PFSK-1 (cell line): ENCODE data around the gene DESI2.

ENCODE experiments used
- FOXP2 ChIP-seq: optimal IDR thresholded peaks from 2 replicates; pipeline ENCODE3; 2011; ENCODE audit warnings: borderline replicate concordance, control low read depth, inconsistent platforms; ENCODE audit not compliant: insufficient read depth; ENCODE audit errors: extremely low read length, extremely low read depth
- POLR2AphosphoS5 ChIP-seq: IDR thresholded peaks from 2 replicates; pipeline ENCODE4 v1.6.1; 2012; ENCODE audit warnings: low read depth, mild to moderate bottlenecking, control low read depth, low read length, moderate library complexity
- SIN3A ChIP-seq: IDR thresholded peaks from 2 replicates; pipeline ENCODE4 v1.6.1; 2012; ENCODE audit warnings: mild to moderate bottlenecking, low read length, moderate library complexity, borderline replicate concordance; ENCODE audit not compliant: insufficient read depth
- TAF1 ChIP-seq: IDR thresholded peaks from 2 replicates; pipeline ENCODE4 v1.6.1; 2012; ENCODE audit warnings: low read length, control low read depth, borderline replicate concordance; ENCODE audit not compliant: insufficient read depth
- TF ChIP-seq, protein P1 (sequence below), 2 experiments: IDR thresholded peaks; 2 replicates each; pipeline versions ENCODE4 v1.6.1 to v1.8.0; 2011 to 2012; ENCODE audit warnings: low read depth in 2 of 2, low read length in 2 of 2, control low read depth in 1 of 2, inconsistent platforms in 1 of 2, mild to moderate bottlenecking in 1 of 2, moderate library complexity in 1 of 2; ENCODE audit not compliant: insufficient read depth in 1 of 2

DESI2 gene

DNA sequence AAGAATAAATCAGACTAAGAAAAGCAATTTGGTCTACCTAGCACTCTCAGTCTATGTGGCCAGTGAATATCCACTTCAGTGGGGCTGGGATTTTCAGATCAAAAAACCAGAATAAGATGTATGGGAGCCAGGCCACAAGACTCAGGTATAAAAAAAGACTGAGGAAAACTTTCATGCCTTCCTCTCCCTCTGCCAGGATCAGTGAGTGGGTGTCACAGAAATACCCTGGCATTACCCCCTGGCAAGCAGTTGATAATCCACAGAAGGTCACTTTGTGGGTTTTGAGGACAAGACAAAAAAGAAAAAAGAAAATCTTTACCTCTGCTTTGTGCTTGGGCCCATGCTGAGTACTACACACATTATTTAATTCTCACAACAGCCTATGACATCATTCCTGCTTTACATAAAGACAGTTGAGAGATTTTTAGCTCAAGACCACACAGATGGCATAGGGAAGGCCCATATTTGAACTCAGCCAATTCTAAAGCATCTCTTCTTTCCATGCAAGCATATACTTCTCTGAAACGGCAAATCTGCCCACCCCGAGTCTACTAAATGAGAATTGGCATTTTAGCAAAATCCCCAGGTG is 57.6 kb downstream of the DESI2 start:
- TF ChIP-seq POLR2AphosphoS5 (no peak), FOXP2 (no peak), TAF1 (no peak), SIN3A (no peak)
- TF ChIP-seq, protein P1, sequence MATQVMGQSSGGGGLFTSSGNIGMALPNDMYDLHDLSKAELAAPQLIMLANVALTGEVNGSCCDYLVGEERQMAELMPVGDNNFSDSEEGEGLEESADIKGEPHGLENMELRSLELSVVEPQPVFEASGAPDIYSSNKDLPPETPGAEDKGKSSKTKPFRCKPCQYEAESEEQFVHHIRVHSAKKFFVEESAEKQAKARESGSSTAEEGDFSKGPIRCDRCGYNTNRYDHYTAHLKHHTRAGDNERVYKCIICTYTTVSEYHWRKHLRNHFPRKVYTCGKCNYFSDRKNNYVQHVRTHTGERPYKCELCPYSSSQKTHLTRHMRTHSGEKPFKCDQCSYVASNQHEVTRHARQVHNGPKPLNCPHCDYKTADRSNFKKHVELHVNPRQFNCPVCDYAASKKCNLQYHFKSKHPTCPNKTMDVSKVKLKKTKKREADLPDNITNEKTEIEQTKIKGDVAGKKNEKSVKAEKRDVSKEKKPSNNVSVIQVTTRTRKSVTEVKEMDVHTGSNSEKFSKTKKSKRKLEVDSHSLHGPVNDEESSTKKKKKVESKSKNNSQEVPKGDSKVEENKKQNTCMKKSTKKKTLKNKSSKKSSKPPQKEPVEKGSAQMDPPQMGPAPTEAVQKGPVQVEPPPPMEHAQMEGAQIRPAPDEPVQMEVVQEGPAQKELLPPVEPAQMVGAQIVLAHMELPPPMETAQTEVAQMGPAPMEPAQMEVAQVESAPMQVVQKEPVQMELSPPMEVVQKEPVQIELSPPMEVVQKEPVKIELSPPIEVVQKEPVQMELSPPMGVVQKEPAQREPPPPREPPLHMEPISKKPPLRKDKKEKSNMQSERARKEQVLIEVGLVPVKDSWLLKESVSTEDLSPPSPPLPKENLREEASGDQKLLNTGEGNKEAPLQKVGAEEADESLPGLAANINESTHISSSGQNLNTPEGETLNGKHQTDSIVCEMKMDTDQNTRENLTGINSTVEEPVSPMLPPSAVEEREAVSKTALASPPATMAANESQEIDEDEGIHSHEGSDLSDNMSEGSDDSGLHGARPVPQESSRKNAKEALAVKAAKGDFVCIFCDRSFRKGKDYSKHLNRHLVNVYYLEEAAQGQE (IDR thresholded peaks at IDR 0.05; ENCODE audit: insufficient read depth in 1 of 2, low read depth in 2 of 2, low read length in 2 of 2): no peak

DNA sequence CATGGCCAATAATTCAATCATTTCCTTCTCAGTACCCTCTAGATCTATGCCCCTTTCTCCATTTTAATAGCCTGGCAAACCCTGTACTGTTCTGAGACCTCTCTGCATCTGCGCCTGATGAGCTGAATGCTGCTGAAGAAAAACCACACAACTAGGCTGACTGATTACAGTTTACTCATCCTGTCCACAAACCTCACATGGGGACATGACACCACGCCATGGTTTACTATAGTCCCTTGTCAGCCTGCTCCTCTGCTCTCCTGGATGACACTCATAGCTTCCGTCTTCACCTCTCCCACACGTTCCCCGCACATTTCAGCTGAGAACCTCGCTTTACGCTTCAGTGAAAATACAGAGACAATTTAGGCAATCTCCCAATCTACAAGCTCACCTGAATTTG is 59.7 kb downstream of the DESI2 start:
- no peak for TF ChIP-seq SIN3A
- TF ChIP-seq FOXP2: no peak
- TF ChIP-seq, protein P1 (IDR thresholded peaks at IDR 0.05; ENCODE audit: insufficient read depth in 1 of 2, low read depth in 2 of 2, low read length in 2 of 2): no peak
- TF ChIP-seq POLR2AphosphoS5: no peak

DNA sequence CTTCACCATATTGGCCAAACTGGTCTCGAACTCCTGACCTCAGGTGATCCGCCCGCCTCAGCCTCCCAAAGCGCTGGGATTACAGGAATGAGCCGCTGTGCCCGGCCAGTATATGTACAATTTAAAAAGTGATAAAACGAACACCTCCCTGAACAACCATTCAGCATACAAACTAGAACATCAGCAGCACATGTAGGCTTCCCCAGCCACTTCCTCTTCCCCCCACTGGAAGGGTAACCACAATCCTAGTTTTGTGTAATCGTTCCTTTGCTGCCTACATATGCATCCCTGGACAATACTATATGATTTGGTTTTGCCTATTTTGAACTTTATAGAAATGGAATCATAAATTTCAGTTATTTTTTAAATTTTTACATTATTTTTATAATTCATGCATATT is 60.4 kb downstream of the DESI2 start:
- TF ChIP-seq POLR2AphosphoS5: no peak
- no peak for TF ChIP-seq TAF1
- no peak for TF ChIP-seq SIN3A
- TF ChIP-seq FOXP2: no peak
- TF ChIP-seq, protein P1 (IDR thresholded peaks at IDR 0.05; ENCODE audit: insufficient read depth in 1 of 2, low read depth in 2 of 2, low read length in 2 of 2): no peak

DNA sequence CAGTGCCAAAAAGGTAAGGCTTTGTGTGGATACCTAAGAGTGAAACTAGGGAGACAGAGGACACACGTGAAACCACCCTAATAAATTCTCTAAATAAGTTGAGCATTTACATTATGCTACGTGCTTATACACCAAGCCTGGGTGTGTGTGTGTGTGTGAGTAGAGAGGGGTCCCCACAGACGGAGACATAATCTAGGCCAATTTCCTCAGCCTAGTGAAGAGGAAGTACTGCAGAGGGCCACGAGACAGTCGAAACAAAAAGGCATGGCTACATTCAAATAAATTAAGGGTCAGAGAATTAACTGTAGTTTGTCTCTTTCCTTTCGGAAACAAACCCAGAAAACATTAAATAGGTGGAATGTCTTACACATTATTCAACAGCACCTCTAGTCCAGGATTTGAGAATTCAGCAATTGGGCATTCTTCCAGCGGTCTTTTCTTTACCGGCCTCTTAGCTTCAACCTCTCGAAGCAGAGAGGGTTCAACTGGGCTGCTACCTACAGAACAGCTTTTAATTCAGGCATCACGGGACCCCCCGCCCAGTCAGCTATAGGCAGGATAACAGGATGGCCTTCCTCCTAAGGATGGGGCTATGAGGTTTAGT is 75.0 kb downstream of the DESI2 start:
- TF ChIP-seq, protein P1 (IDR thresholded peaks at IDR 0.05; ENCODE audit: insufficient read depth in 1 of 2, low read depth in 2 of 2, low read length in 2 of 2): no peak
- TF ChIP-seq POLR2AphosphoS5: no peak
- no peak for TF ChIP-seq SIN3A
- no peak for TF ChIP-seq TAF1
- no peak for TF ChIP-seq FOXP2
